ENCODE measurements around the gene GRID2.

The GRID2 gene

DNA sequence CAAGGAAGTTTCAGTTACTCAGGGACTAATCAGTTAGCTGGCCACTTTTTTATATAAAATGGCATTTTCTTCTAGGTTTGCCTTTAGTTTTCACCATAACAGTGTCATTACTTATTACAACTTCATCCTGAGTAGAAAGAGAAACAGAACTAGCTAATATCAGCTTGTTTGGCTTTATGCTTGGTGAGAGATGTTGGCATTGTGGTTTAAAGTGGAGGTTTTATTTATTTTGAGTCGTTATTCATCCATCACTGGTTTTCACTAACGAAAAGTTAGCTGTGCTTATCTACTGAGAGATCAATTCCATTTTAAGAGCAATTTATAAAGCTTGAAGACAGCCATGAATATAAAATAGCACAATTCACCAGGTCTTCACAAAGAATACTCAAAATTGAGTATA is 714.5 kb downstream of the GRID2 start:
- ATAC-seq, result no peak; the same call in 2 of the 3 replicates

DNA sequence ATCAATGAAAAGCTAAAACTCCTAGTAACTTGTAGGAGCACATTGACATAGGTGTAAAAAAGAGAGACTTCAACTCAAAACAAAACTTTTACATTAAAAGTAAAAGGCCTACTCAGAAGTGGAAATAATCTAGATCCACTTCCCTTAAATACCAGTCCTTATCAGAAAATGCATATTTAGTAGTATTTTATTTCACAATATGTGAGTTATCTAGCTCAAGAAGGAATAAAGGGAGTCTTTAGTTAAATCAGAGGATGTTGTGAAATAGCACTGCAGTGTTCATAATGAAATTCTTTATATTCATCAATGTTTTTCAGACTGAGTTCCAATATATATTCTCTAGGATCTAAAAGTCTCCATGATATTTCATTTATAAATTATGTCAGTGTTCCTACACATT is 715.0 kb downstream of the GRID2 start:
- no peak for TF ChIP-seq TOX (CRISPR knock-in tag; IDR thresholded peaks at IDR 0.05; ENCODE audit: borderline replicate concordance)
- no peak for TF ChIP-seq BACH2 (CRISPR knock-in tag; IDR thresholded peaks at IDR 0.05; ENCODE audit: borderline replicate concordance)
- TF ChIP-seq, protein P1, sequence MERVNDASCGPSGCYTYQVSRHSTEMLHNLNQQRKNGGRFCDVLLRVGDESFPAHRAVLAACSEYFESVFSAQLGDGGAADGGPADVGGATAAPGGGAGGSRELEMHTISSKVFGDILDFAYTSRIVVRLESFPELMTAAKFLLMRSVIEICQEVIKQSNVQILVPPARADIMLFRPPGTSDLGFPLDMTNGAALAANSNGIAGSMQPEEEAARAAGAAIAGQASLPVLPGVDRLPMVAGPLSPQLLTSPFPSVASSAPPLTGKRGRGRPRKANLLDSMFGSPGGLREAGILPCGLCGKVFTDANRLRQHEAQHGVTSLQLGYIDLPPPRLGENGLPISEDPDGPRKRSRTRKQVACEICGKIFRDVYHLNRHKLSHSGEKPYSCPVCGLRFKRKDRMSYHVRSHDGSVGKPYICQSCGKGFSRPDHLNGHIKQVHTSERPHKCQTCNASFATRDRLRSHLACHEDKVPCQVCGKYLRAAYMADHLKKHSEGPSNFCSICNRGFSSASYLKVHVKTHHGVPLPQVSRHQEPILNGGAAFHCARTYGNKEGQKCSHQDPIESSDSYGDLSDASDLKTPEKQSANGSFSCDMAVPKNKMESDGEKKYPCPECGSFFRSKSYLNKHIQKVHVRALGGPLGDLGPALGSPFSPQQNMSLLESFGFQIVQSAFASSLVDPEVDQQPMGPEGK (CRISPR knock-in tag; IDR thresholded peaks at IDR 0.05; ENCODE audit: borderline replicate concordance), result no peak
- no peak for TF ChIP-seq ZFP3 (CRISPR knock-in tag; IDR thresholded peaks at IDR 0.05)
- no peak for TF ChIP-seq GLIS3 (CRISPR knock-in tag; IDR thresholded peaks at IDR 0.05)
- TF ChIP-seq, protein P2, sequence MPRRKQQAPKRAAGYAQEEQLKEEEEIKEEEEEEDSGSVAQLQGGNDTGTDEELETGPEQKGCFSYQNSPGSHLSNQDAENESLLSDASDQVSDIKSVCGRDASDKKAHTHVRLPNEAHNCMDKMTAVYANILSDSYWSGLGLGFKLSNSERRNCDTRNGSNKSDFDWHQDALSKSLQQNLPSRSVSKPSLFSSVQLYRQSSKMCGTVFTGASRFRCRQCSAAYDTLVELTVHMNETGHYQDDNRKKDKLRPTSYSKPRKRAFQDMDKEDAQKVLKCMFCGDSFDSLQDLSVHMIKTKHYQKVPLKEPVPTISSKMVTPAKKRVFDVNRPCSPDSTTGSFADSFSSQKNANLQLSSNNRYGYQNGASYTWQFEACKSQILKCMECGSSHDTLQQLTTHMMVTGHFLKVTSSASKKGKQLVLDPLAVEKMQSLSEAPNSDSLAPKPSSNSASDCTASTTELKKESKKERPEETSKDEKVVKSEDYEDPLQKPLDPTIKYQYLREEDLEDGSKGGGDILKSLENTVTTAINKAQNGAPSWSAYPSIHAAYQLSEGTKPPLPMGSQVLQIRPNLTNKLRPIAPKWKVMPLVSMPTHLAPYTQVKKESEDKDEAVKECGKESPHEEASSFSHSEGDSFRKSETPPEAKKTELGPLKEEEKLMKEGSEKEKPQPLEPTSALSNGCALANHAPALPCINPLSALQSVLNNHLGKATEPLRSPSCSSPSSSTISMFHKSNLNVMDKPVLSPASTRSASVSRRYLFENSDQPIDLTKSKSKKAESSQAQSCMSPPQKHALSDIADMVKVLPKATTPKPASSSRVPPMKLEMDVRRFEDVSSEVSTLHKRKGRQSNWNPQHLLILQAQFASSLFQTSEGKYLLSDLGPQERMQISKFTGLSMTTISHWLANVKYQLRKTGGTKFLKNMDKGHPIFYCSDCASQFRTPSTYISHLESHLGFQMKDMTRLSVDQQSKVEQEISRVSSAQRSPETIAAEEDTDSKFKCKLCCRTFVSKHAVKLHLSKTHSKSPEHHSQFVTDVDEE (CRISPR knock-in tag; IDR thresholded peaks at IDR 0.05), result no peak
- TF ChIP-seq, protein P3, sequence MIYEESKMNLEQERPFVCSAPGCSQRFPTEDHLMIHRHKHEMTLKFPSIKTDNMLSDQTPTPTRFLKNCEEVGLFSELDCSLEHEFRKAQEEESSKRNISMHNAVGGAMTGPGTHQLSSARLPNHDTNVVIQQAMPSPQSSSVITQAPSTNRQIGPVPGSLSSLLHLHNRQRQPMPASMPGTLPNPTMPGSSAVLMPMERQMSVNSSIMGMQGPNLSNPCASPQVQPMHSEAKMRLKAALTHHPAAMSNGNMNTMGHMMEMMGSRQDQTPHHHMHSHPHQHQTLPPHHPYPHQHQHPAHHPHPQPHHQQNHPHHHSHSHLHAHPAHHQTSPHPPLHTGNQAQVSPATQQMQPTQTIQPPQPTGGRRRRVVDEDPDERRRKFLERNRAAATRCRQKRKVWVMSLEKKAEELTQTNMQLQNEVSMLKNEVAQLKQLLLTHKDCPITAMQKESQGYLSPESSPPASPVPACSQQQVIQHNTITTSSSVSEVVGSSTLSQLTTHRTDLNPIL (CRISPR knock-in tag; IDR thresholded peaks at IDR 0.05; ENCODE audit: low read depth), result no peak
- no peak for TF ChIP-seq ZNF8 (CRISPR knock-in tag; IDR thresholded peaks at IDR 0.05)
- TF ChIP-seq SNAI2 (CRISPR knock-in tag; IDR thresholded peaks at IDR 0.05), result no peak
- no peak for TF ChIP-seq PPARA (CRISPR knock-in tag; IDR thresholded peaks at IDR 0.05; ENCODE audit: borderline replicate concordance)
- TF ChIP-seq, protein P4, sequence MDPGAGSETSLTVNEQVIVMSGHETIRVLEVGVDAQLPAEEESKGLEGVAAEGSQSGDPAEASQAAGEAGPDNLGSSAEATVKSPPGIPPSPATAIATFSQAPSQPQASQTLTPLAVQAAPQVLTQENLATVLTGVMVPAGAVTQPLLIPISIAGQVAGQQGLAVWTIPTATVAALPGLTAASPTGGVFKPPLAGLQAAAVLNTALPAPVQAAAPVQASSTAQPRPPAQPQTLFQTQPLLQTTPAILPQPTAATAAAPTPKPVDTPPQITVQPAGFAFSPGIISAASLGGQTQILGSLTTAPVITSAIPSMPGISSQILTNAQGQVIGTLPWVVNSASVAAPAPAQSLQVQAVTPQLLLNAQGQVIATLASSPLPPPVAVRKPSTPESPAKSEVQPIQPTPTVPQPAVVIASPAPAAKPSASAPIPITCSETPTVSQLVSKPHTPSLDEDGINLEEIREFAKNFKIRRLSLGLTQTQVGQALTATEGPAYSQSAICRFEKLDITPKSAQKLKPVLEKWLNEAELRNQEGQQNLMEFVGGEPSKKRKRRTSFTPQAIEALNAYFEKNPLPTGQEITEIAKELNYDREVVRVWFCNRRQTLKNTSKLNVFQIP (CRISPR knock-in tag; IDR thresholded peaks at IDR 0.05; ENCODE audit: borderline replicate concordance, low read depth), result no peak
- no peak for TF ChIP-seq CSDC2 (CRISPR knock-in tag; IDR thresholded peaks at IDR 0.05)
- TF ChIP-seq, protein P5, sequence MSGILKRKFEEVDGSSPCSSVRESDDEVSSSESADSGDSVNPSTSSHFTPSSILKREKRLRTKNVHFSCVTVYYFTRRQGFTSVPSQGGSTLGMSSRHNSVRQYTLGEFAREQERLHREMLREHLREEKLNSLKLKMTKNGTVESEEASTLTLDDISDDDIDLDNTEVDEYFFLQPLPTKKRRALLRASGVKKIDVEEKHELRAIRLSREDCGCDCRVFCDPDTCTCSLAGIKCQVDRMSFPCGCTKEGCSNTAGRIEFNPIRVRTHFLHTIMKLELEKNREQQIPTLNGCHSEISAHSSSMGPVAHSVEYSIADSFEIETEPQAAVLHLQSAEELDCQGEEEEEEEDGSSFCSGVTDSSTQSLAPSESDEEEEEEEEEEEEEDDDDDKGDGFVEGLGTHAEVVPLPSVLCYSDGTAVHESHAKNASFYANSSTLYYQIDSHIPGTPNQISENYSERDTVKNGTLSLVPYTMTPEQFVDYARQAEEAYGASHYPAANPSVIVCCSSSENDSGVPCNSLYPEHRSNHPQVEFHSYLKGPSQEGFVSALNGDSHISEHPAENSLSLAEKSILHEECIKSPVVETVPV (CRISPR knock-in tag; IDR thresholded peaks at IDR 0.05), result no peak
- TF ChIP-seq ZC3H10 (CRISPR knock-in tag; IDR thresholded peaks at IDR 0.05), result no peak
- ATAC-seq, result no peak

More for the DNA sequence above, 714.5 kb downstream of the GRID2 start:
- TF ChIP-seq GLIS3 (CRISPR knock-in tag; IDR thresholded peaks at IDR 0.05), result no peak
- peak; percentile 76 for TF ChIP-seq TOX (CRISPR knock-in tag; IDR thresholded peaks at IDR 0.05; ENCODE audit: borderline replicate concordance)
- no peak for TF ChIP-seq ZC3H10 (CRISPR knock-in tag; IDR thresholded peaks at IDR 0.05)
- TF ChIP-seq ZNF70 (CRISPR knock-in tag; IDR thresholded peaks at IDR 0.05), result no peak
- TF ChIP-seq ZNF565 (CRISPR knock-in tag; conservative IDR thresholded peaks at IDR 0.05; ENCODE audit: low read depth), result no peak
- no peak for TF ChIP-seq RARB (CRISPR knock-in tag; IDR thresholded peaks at IDR 0.05)

DNA sequence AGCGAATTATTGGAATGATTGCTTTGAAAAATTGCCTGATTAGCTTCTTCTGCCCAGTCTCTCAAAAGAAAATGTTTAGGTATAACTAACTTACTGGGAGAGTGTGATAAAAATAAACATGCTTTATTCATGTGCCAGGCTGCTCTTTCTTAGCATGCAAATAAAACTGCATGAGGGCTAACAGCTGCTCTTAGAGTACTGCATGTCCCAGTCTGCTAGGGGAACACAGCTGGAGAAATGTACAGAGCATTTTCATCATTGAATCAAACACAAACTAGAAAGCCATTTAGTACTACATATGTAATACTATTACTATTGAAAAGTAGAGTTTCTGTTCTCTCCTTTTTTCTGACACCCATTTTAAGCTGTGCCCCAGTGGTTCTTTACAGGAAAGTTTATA is 726.0 kb downstream of the GRID2 start:
- ATAC-seq, result no peak
- TF ChIP-seq ESRRG (CRISPR knock-in tag; IDR thresholded peaks at IDR 0.05) (no peak), TOX (CRISPR knock-in tag; IDR thresholded peaks at IDR 0.05; ENCODE audit: borderline replicate concordance) (no peak), PPARA (CRISPR knock-in tag; IDR thresholded peaks at IDR 0.05; ENCODE audit: borderline replicate concordance) (no peak), RARB (CRISPR knock-in tag; IDR thresholded peaks at IDR 0.05) (no peak), OSR1 (CRISPR knock-in tag; IDR thresholded peaks at IDR 0.05) (no peak), ZFP30 (CRISPR knock-in tag; IDR thresholded peaks at IDR 0.05) (no peak), ZFP3 (CRISPR knock-in tag; IDR thresholded peaks at IDR 0.05) (no peak), ZNF565 (CRISPR knock-in tag; conservative IDR thresholded peaks at IDR 0.05; ENCODE audit: low read depth) (no peak), GLIS3 (CRISPR knock-in tag; IDR thresholded peaks at IDR 0.05) (no peak), BACH2 (CRISPR knock-in tag; IDR thresholded peaks at IDR 0.05; ENCODE audit: borderline replicate concordance) (no peak)
- TF ChIP-seq, protein P3 (CRISPR knock-in tag; IDR thresholded peaks at IDR 0.05; ENCODE audit: low read depth), result no peak
- TF ChIP-seq, protein P2 (CRISPR knock-in tag; IDR thresholded peaks at IDR 0.05), result no peak
- TF ChIP-seq, protein P4 (CRISPR knock-in tag; IDR thresholded peaks at IDR 0.05; ENCODE audit: borderline replicate concordance, low read depth), result no peak

Measured in SK-N-SH treated with all-trans-retinoic acid at 6 μM for 48 hours (cell line).